Endothelial cell of umbilical vein (primary cell): ENCODE results near the gene HNRNPC. TPM values are rescaled to one million over a fixed set of nuclear protein-coding genes. Genes with fewer than 3 reads are reported as not detected.

Experiments used
- BruUV-seq: library from RNA; stranded (reverse); fragments of 400-500 nt; replicated peaks from 2 replicates; lab custom pipeline; 2021; lab: Mats Ljungman, UMichigan
- CTCF ChIA-PET: fragments of 300-600, 350-600 bp; sonication (Branson Sonifier 250); formaldehyde crosslinking; loops from one replicate; lab custom pipeline; 2021; ENCODE audit warnings: antibody characterized with exemption, inconsistent platforms; lab: Charles Lee
- POLR2A ChIA-PET: fragments of 300-600, 350-600 bp; sonication (Branson Sonifier 250); formaldehyde crosslinking; loops from one replicate; lab custom pipeline; 2021; ENCODE audit warnings: antibody characterized with exemption, inconsistent platforms; lab: Charles Lee
- DNase-seq: peaks from one replicate; pipeline ENCODE4 v3.0.0-alpha.2; 2011; ENCODE audit warnings: low read depth, low spot score
- FAIRE-seq: peaks from 2 replicates; lab custom pipeline; 2011; peaks lifted over from hg19 to GRCh38; lab: Jason Lieb, UNC
- H2AFZ ChIP-seq: 2 replicates; pipeline ENCODE4 v1.6.0; 2012; ENCODE audit warnings: low read depth, low read length, control low read depth, inconsistent platforms
- H3K27ac ChIP-seq: 2 replicates; pipeline ENCODE4 v1.5.1; 2011; ENCODE audit warnings: low read depth, mild to moderate bottlenecking, control low read depth, low read length, moderate library complexity; ENCODE audit not compliant: insufficient read depth
- H3K27me3 ChIP-seq, 2 experiments: 2 replicates each; pipeline versions ENCODE4 v1.6.0 to v1.6.1; 2011; ENCODE audit warnings: low read length in 2 of 2, mixed read lengths in 1 of 2; ENCODE audit not compliant: control insufficient read depth in 2 of 2, insufficient read depth in 2 of 2
- H3K36me3 ChIP-seq, 2 experiments: 2 replicates in 1 of 2; 3 replicates in 1 of 2; pipeline ENCODE4 v1.5.1; 2011; ENCODE audit warnings: low read length in 2 of 2, mild to moderate bottlenecking in 1 of 2, moderate library complexity in 1 of 2; ENCODE audit not compliant: control insufficient read depth in 2 of 2, insufficient read depth in 2 of 2; ENCODE audit errors: extremely low read depth in 1 of 2
- H3K4me1 ChIP-seq: 3 replicates; pipeline ENCODE4 v1.5.1; 2011; ENCODE audit warnings: mild to moderate bottlenecking, low read length; ENCODE audit not compliant: control insufficient read depth, insufficient read depth; ENCODE audit errors: extremely low read depth
- H3K4me2 ChIP-seq: 2 replicates; pipeline ENCODE4 v1.6.1; 2011; ENCODE audit warnings: low read length, control low read depth, mixed read lengths; ENCODE audit not compliant: insufficient read depth
- H3K4me3 ChIP-seq, 3 experiments: fragments of 200-600 bp in 1 of 3; sonication (generic), shearing (Covaris generic) in 1 of 3; replicated peaks in 1 of 3; 2 replicates each; pipeline ENCODE4 v1.5.1; 2011 to 2016; ENCODE audit warnings: control low read depth in 3 of 3, low read length in 3 of 3, mild to moderate bottlenecking in 2 of 3, inconsistent platforms in 1 of 3, low read depth in 1 of 3, moderate library complexity in 1 of 3; ENCODE audit not compliant: insufficient read depth in 1 of 3
- H3K79me2 ChIP-seq: 2 replicates; pipeline ENCODE4 v1.6.0; 2012; ENCODE audit warnings: low read length, inconsistent platforms; ENCODE audit not compliant: control insufficient read depth, insufficient read depth
- H3K9ac ChIP-seq: replicated peaks from 2 replicates; pipeline ENCODE3; 2011; ENCODE audit warnings: low read length, control low read depth; ENCODE audit not compliant: insufficient read depth; ENCODE audit errors: extremely low read depth
- H3K9me1 ChIP-seq: replicated peaks from 3 replicates; pipeline ENCODE4 v1.6.0; 2011; ENCODE audit warnings: mild to moderate bottlenecking, low read length; ENCODE audit not compliant: control insufficient read depth, insufficient read depth; ENCODE audit errors: extremely low read depth
- H3K9me3 ChIP-seq: replicated peaks from 2 replicates; pipeline ENCODE4 v1.5.1; 2012; ENCODE audit warnings: low read length, inconsistent platforms; ENCODE audit not compliant: control insufficient read depth, insufficient read depth
- H4K20me1 ChIP-seq: replicated peaks from 2 replicates; pipeline ENCODE3; 2011; ENCODE audit warnings: mild to moderate bottlenecking, low read length; ENCODE audit not compliant: control insufficient read depth, insufficient read depth; ENCODE audit errors: extremely low read depth
- CTCF ChIP-seq, 2 donors: IDR thresholded peaks; 1 replicate in 1 of 2; 2 replicates in 1 of 2; pipeline ENCODE4 v1.5.1; 2011; ENCODE audit warnings: low read length in 2 of 2, mild to moderate bottlenecking in 2 of 2, moderate library complexity in 2 of 2, control low read depth in 1 of 2, inconsistent platforms in 1 of 2, low read depth in 1 of 2; ENCODE audit not compliant: insufficient read depth in 1 of 2; ENCODE audit errors: extremely low read depth in 1 of 2
- EZH2 ChIP-seq: IDR thresholded peaks from 2 replicates; pipeline ENCODE4 v1.6.1; 2012; ENCODE audit warnings: borderline replicate concordance, low read depth, mild to moderate bottlenecking, moderate library complexity, low read length, inconsistent platforms; ENCODE audit not compliant: severe bottlenecking
- FOS ChIP-seq: IDR thresholded peaks from 2 replicates; pipeline ENCODE4 v1.6.1; 2011; ENCODE audit warnings: mild to moderate bottlenecking, low read length, moderate library complexity, borderline replicate concordance; ENCODE audit not compliant: insufficient read depth
- GATA2 ChIP-seq: IDR thresholded peaks from 2 replicates; pipeline ENCODE4 v1.7.0; 2011; ENCODE audit warnings: low read depth, mild to moderate bottlenecking, moderate library complexity, mixed read lengths, low read length; ENCODE audit not compliant: insufficient read length, insufficient read depth
- JUN ChIP-seq: IDR thresholded peaks from 2 replicates; pipeline ENCODE4 v1.6.1; 2011; ENCODE audit warnings: borderline replicate concordance, low read depth; ENCODE audit not compliant: insufficient read length, insufficient read depth
- MAX ChIP-seq: IDR thresholded peaks from 2 replicates; pipeline ENCODE4 v1.6.1; 2011; ENCODE audit not compliant: insufficient read depth, insufficient read length
- MYC ChIP-seq: IDR thresholded peaks from one replicate; pipeline ENCODE4 v1.6.1; 2011; ENCODE audit warnings: mild to moderate bottlenecking, low read depth, low read length
- POLR2A ChIP-seq: IDR thresholded peaks from 2 replicates; pipeline ENCODE4 v1.6.1; 2012; ENCODE audit warnings: low read depth, mild to moderate bottlenecking, control low read depth, low read length
- POLR2AphosphoS5 ChIP-seq: IDR thresholded peaks from 2 replicates; pipeline ENCODE4 v1.6.1; 2012; ENCODE audit warnings: low read depth, mild to moderate bottlenecking, control low read depth, low read length, moderate library complexity; ENCODE audit not compliant: insufficient read depth
- dilution Hi-C: fragments of 300-500 bp; cut with MboI; formaldehyde crosslinking; loops from one replicate; pipeline ENCODE4 v1.15.0; 2019; ENCODE audit warnings: low sequenced_read_pairs; ENCODE audit not compliant: extremely low pct_ligation_motif_present
- intact Hi-C: fragments of 100-400 bp; cut with micrococcal nuclease; formaldehyde crosslinking; loops from one replicate; pipeline ENCODE4 v1.10.0; 2022
- polyA plus RNA-seq, 4 experiments: library from polyadenylated mRNA; depleted of rRNA in 3 of 4; stranded (reverse) in 3 of 4; unstranded in 1 of 4; fragments of >200 nt; gene quantifications; 2 replicates each; pipeline versions ENCODE4 v1.2.1 to v1.2.3, GENCODE V29; 2011 to 2012; ENCODE audit warnings: missing spikeins in 1 of 4
- total RNA-seq: library from RNA; stranded (reverse); gene quantifications from 2 replicates; pipeline ENCODE4 v1.2.3, GENCODE V29; 2021

HNRNPC gene
- total and polyA plus RNA-seq, 2 donors (not counting 3 experiments of a cell fraction or from before 2014, with no cell fraction given) = 531 to 674 TPM

- intact Hi-C loops = no loop called here
- CTCF ChIA-PET = no interaction called here
These were observed 87.1 kb downstream of the HNRNPC start for GRCh38 chr14:21182166-21182565.

More at GRCh38 chr14:21182166-21182565, 87.1 kb downstream of the HNRNPC start:
- H3K36me3 ChIP-seq = no peaks in the 10 kb centered on the region
- no peak overlapping the region for H2AFZ ChIP-seq
- no peaks in the 10 kb centered on the region for H3K9me3 ChIP-seq
- BruUV-seq = no TSS peak
- H3K4me1 ChIP-seq = no peaks in the 10 kb centered on the region
- H3K79me2 ChIP-seq = no peaks in the 10 kb centered on the region
- H4K20me1 ChIP-seq = no peaks in the 10 kb centered on the region
- TF ChIP-seq POLR2AphosphoS5 = no peak
- no peak for TF ChIP-seq FOS
- TF ChIP-seq POLR2A = no peak
- TF ChIP-seq MAX = no peak
- TF ChIP-seq GATA2 = no peak
- no peak for TF ChIP-seq JUN
- no peak for TF ChIP-seq MYC
- TF ChIP-seq CTCF (IDR thresholded peaks at IDR 0.05; ENCODE audit: extremely low read depth in 1 of 2, insufficient read depth in 1 of 2, low read depth in 1 of 2, low read length in 2 of 2) = no peak
- TF ChIP-seq EZH2 = no peak
- peaks cover 2 to 20% of the 10 kb centered on the region in 2 experiments for H3K27me3 ChIP-seq
- H3K9ac ChIP-seq = no peak overlapping the region
- FAIRE-seq = no peak
- POLR2A ChIA-PET = no interaction called here
- H3K9me1 ChIP-seq = no peaks in the 10 kb centered on the region
- H3K27ac ChIP-seq = no peak overlapping the region
- H3K4me3 ChIP-seq = no peak overlapping the region
- DNase-seq = no peak
- no peak overlapping the region for H3K4me2 ChIP-seq
- dilution Hi-C loops = no loop called here
